Osteocyte (in vitro differentiated cells): Measurements from ENCODE around the gene PPP6R2. TPM values are rescaled to one million over a fixed set of nuclear protein-coding genes. Genes with fewer than 3 reads are reported as not detected.
"Not testable (repeated sequence)": the region's sequence is repeated elsewhere in the genome, so short reads cannot be mapped to it uniquely, and the experiment has no call there.

Experiments used
- DNase-seq: peaks from one replicate; pipeline ENCODE4 v3.0.0; 2021; ENCODE audit warnings: mixed read lengths; ENCODE audit not compliant: unreplicated experiment; ENCODE audit errors: extremely low spot score
- H3K27ac Mint-ChIP-seq: one replicate; pipeline ENCODE4 v1.8.0; 2021; ENCODE audit warnings: mild to moderate bottlenecking, mixed read lengths; ENCODE audit not compliant: unreplicated experiment
- H3K27me3 Mint-ChIP-seq: one replicate; pipeline ENCODE4 v1.8.0; 2021; ENCODE audit warnings: mixed read lengths; ENCODE audit not compliant: unreplicated experiment
- H3K36me3 Mint-ChIP-seq: one replicate; pipeline ENCODE4 v1.8.0; 2021; ENCODE audit warnings: mixed read lengths; ENCODE audit not compliant: unreplicated experiment
- H3K4me1 Mint-ChIP-seq: one replicate; pipeline ENCODE4 v1.8.0; 2021; ENCODE audit warnings: mixed read lengths; ENCODE audit not compliant: unreplicated experiment
- H3K4me3 Mint-ChIP-seq: one replicate; pipeline ENCODE4 v1.8.0; 2021; ENCODE audit warnings: mild to moderate bottlenecking, moderate library complexity, mixed read lengths; ENCODE audit not compliant: unreplicated experiment
- H3K9me3 Mint-ChIP-seq: one replicate; pipeline ENCODE4 v1.8.0; 2021; ENCODE audit warnings: mixed read lengths; ENCODE audit not compliant: unreplicated experiment
- CTCF ChIP-seq: fragments of 200-600 bp; sonication (generic); IDR thresholded peaks from 2 replicates; pipeline ENCODE4 v1.5.0; 2021; ENCODE audit warnings: antibody characterized with exemption, mild to moderate bottlenecking, moderate library complexity
- total RNA-seq: library from RNA; stranded (reverse); gene quantifications from 2 replicates; pipeline ENCODE4 v1.2.1, GENCODE V29; 2021

PPP6R2 gene
- total RNA-seq, 1 donor from 2014 or later: 62.6 TPM

- Mint-ChIP-seq H3K4me1 (peaks cover 26% of the 10 kb centered on the region), H3K27me3 (no peaks in the 10 kb centered on the region), H3K9me3 (no peaks in the 10 kb centered on the region), H3K27ac (peak overlapping the region; percentile 79), H3K4me3 (peak overlapping the region; percentile 73), H3K36me3 (no peaks in the 10 kb centered on the region)
- DNase-seq: no peak
- TF ChIP-seq CTCF: no peak
Observed at GRCh38 chr22:50327711-50328019, 15.5 kb upstream of the PPP6R2 start.

GRCh38 chr22:50329236-50329635 is 13.9 kb upstream of the PPP6R2 start:
- peaks cover 26% of the 10 kb centered on the region for H3K4me1 Mint-ChIP-seq
- peaks cover 2% of the 10 kb centered on the region for H3K36me3 Mint-ChIP-seq
- H3K27me3 Mint-ChIP-seq: no peaks in the 10 kb centered on the region
- no peak overlapping the region for H3K27ac Mint-ChIP-seq
- TF ChIP-seq CTCF: no peak
- H3K9me3 Mint-ChIP-seq: no peaks in the 10 kb centered on the region
- H3K4me3 Mint-ChIP-seq: no peak overlapping the region
- DNase-seq: no peak

GRCh38 chr22:50334433-50334832 is 8.7 kb upstream of the PPP6R2 start:
- H3K4me3 Mint-ChIP-seq, H3K27me3 Mint-ChIP-seq, H3K27ac Mint-ChIP-seq, DNase-seq, H3K9me3 Mint-ChIP-seq, H3K36me3 Mint-ChIP-seq: not testable (repeated sequence)
- peaks cover 10% of the 10 kb centered on the region for H3K4me1 Mint-ChIP-seq

- Mint-ChIP-seq H3K27ac (no peak overlapping the region), H3K4me3 (no peak overlapping the region), H3K27me3 (no peaks in the 10 kb centered on the region), H3K9me3 (no peaks in the 10 kb centered on the region), H3K4me1 (peaks cover 5% of the 10 kb centered on the region), H3K36me3 (peaks cover 2% of the 10 kb centered on the region)
- no peak for DNase-seq
- TF ChIP-seq CTCF: no peak
Observed at GRCh38 chr22:50337262-50338041, 5.7 kb upstream of the PPP6R2 start.

- Mint-ChIP-seq H3K27me3 (no peaks in the 10 kb centered on the region), H3K9me3 (no peaks in the 10 kb centered on the region), H3K4me1 (peaks cover 7% of the 10 kb centered on the region), H3K27ac (no peak overlapping the region), H3K4me3 (no peak overlapping the region), H3K36me3 (peaks cover 2% of the 10 kb centered on the region)
- no peak for TF ChIP-seq CTCF
- DNase-seq: no peak
Observed at GRCh38 chr22:50338042-50338573, 5.0 kb upstream of the PPP6R2 start.
